GM12878 (cell line): ENCODE results near the gene NSMCE1. TPM values are rescaled to one million over a fixed set of nuclear protein-coding genes. Genes with fewer than 3 reads are reported as not detected.
A peak's percentile ranks its signal among the peaks of the same experiment; 100 is the strongest.

ENCODE experiments used
- BCL11A ChIP-seq: IDR thresholded peaks from 2 replicates; pipeline ENCODE4 v1.6.1; 2011; ENCODE audit warnings: low read depth, low read length
- BMI1 ChIP-seq: fragments of 450-650 bp; IDR thresholded peaks from 2 replicates; pipeline ENCODE4 v1.6.1; 2016; ENCODE audit warnings: mild to moderate bottlenecking, moderate library complexity, borderline replicate concordance
- CEBPB ChIP-seq, 2 experiments: fragments of 150-350 bp in 1 of 2; IDR thresholded peaks; 2 replicates each; pipeline ENCODE4 v1.6.1; 2012 to 2014; ENCODE audit warnings: low read depth in 2 of 2, low read length in 2 of 2, borderline replicate concordance in 1 of 2, inconsistent platforms in 1 of 2
- CHD1 ChIP-seq: IDR thresholded peaks from 2 replicates; pipeline ENCODE4 v1.6.1; 2012; ENCODE audit warnings: low read depth, low read length, improper control_type of control experiment
- CUX1 ChIP-seq: IDR thresholded peaks from 2 replicates; pipeline ENCODE4 v1.6.1; 2012; ENCODE audit warnings: improper control_type of control experiment, low read depth, low read length; ENCODE audit not compliant: insufficient replicate concordance
- ELK1 ChIP-seq: IDR thresholded peaks from 2 replicates; pipeline ENCODE4 v1.6.1; 2012; ENCODE audit warnings: low read depth, low read length, improper control_type of control experiment
- GABPA ChIP-seq: IDR thresholded peaks from 2 replicates; pipeline ENCODE4 v1.6.1; 2014; ENCODE audit warnings: antibody characterized with exemption, low read depth, mild to moderate bottlenecking, inconsistent platforms
- HDGF ChIP-seq: fragments of 450-650 bp; IDR thresholded peaks from 2 replicates; pipeline ENCODE4 v1.6.1; 2016; ENCODE audit warnings: antibody characterized with exemption
- MEF2A ChIP-seq: IDR thresholded peaks from 2 replicates; pipeline ENCODE4 v1.6.1; 2011; ENCODE audit warnings: low read depth, mild to moderate bottlenecking, low read length, moderate library complexity; ENCODE audit not compliant: insufficient read depth
- NFYB ChIP-seq: IDR thresholded peaks from 2 replicates; pipeline ENCODE4 v1.6.1; 2011; ENCODE audit warnings: low read depth, mild to moderate bottlenecking, low read length, improper control_type of control experiment, moderate library complexity; ENCODE audit not compliant: insufficient read depth
- POLR2A ChIP-seq: IDR thresholded peaks from 2 replicates; pipeline ENCODE4 v1.6.1; 2011; ENCODE audit warnings: low read depth, mild to moderate bottlenecking, low read length
- POLR2AphosphoS5 ChIP-seq: IDR thresholded peaks from 2 replicates; pipeline ENCODE4 v1.6.1; 2011; ENCODE audit warnings: mild to moderate bottlenecking, low read length, inconsistent platforms
- REST ChIP-seq: IDR thresholded peaks from 2 replicates; pipeline ENCODE4 v1.6.1; 2012; ENCODE audit warnings: mild to moderate bottlenecking, low read depth, low read length
- YBX1 ChIP-seq: fragments of 450-650 bp; IDR thresholded peaks from 2 replicates; pipeline ENCODE4 v1.6.1; 2016; ENCODE audit warnings: antibody characterized with exemption
- ZNF687 ChIP-seq: fragments of 450-650 bp; IDR thresholded peaks from 2 replicates; pipeline ENCODE4 v1.6.1; 2017; ENCODE audit warnings: mild to moderate bottlenecking, moderate library complexity
- polyA plus RNA-seq, 11 experiments: library from polyadenylated mRNA; depleted of rRNA in 4 of 11; unstranded in 6 of 11; stranded (reverse) in 5 of 11; fragments of >200 nt; fragmentation: Nextera tagmentation in 4 of 11; fragmentation: Illumina TruSeq in 1 of 11; extraction: Ambion mirVana in 4 of 11; extraction: Trizol in 1 of 11; gene quantifications; 1 replicate in 1 of 11; 2 replicates in 10 of 11; pipeline versions ENCODE4 v1.2.1 to v1.2.3, GENCODE V29; 2011 to 2016; ENCODE audit warnings: inconsistent platforms in 2 of 11, missing spikeins in 2 of 11, low read depth in 1 of 11
- total RNA-seq, 4 experiments: library from RNA; depleted of rRNA in 3 of 4; stranded (reverse); fragments of >200 nt in 3 of 4; fragmentation: Illumina TruSeq in 1 of 4; extraction: Trizol in 1 of 4; gene quantifications; 2 replicates each; pipeline versions ENCODE4 v1.2.1 to v1.2.3, GENCODE V29; 2013 to 2021

Gene NSMCE1
- total and polyA plus RNA-seq, 10 of the 15 experiments (the other 5 are each of a cell fraction or from before 2014, with no cell fraction given), result 54.0 to 214 (median 71.4) TPM

- TF ChIP-seq CUX1 (peak; percentile 99), ZNF687 (peak; percentile 81), POLR2A (peak; percentile 88), GABPA (no peak), NFYB (no peak), ELK1 (0 out of 2 replicates have a peak, but pooled peaks have one; percentile 57), YBX1 (no peak), BMI1 (no peak), MEF2A (no peak), POLR2AphosphoS5 (peak; percentile 91), CEBPB (IDR thresholded peaks at IDR 0.05; ENCODE audit: borderline replicate concordance in 1 of 2, low read depth in 2 of 2, low read length in 2 of 2) (no peak), HDGF (peak; percentile 66), CHD1 (no peak), BCL11A (no peak), REST (no peak)
Measured at GRCh38 chr16:27203507-27204311, 64.9 kb downstream of the NSMCE1 start, which contains the start of gene KDM8 (continued).
